IMR-90 (cell line): Measurements from ENCODE around the gene TMCO1. TPM values are rescaled to one million over a fixed set of nuclear protein-coding genes. Genes with fewer than 3 reads are reported as not detected.

ENCODE experiments used
- ATAC-seq: fragments of 200-7000 bp; cut with Tn5 transposase; 2 replicates; pipeline ENCODE4 v1.9.1; 2020; ENCODE audit warnings: low read depth, mild to moderate bottlenecking, moderate library complexity
- BruUV-seq: library from RNA; stranded (reverse); fragments of 400-500 nt; replicated peaks from 2 replicates; lab custom pipeline; 2021; lab: Mats Ljungman, UMichigan
- CTCF ChIA-PET: fragments of 300-600 bp; formaldehyde crosslinking; extraction: SDS; loops from one replicate; lab custom pipeline; 2021; ENCODE audit warnings: antibody characterized with exemption; lab: Yijun Ruan, JAX
- POLR2A ChIA-PET: fragments of 300-600 bp; sonication (Branson Sonifier 250); formaldehyde crosslinking; loops from one replicate; lab custom pipeline; 2022; ENCODE audit warnings: antibody characterized with exemption; ENCODE audit not compliant: unreplicated experiment; lab: Charles Lee
- DNase-seq: peaks from one replicate; pipeline ENCODE4 v3.0.0; 2013
- H2AFZ ChIP-seq: replicated peaks from 2 replicates; pipeline ENCODE3; 2013; ENCODE audit warnings: low read length, mild to moderate bottlenecking; ENCODE audit not compliant: poor library complexity
- H2AK5ac ChIP-seq: 2 replicates; pipeline ENCODE4 v1.6.1; 2013; ENCODE audit warnings: low read depth, low read length, inconsistent platforms
- H2AK9ac ChIP-seq: replicated peaks from 2 replicates; pipeline ENCODE3; 2013; ENCODE audit warnings: mild to moderate bottlenecking, low read depth, low read length, moderate library complexity; ENCODE audit not compliant: poor library complexity
- H2BK120ac ChIP-seq: 2 replicates; pipeline ENCODE4 v1.6.1; 2013; ENCODE audit warnings: low read depth, low read length, inconsistent platforms
- H2BK15ac ChIP-seq: 3 replicates; pipeline ENCODE4 v1.6.1; 2013; ENCODE audit warnings: low read depth, low read length, inconsistent platforms
- H2BK20ac ChIP-seq: 2 replicates; pipeline ENCODE4 v1.6.1; 2013; ENCODE audit warnings: low read depth, mild to moderate bottlenecking, inconsistent platforms, low read length, moderate library complexity
- H2BK5ac ChIP-seq: 2 replicates; pipeline ENCODE4 v1.6.1; 2013; ENCODE audit warnings: mild to moderate bottlenecking, low read depth, low read length, inconsistent platforms; ENCODE audit not compliant: poor library complexity, severe bottlenecking
- H3K14ac ChIP-seq: replicated peaks from 2 replicates; pipeline ENCODE4 v1.6.1; 2013; ENCODE audit warnings: low read depth, low read length, inconsistent platforms
- H3K18ac ChIP-seq: 2 replicates; pipeline ENCODE4 v1.6.1; 2013; ENCODE audit warnings: low read depth, low read length, control low read depth
- H3K23ac ChIP-seq: 2 replicates; pipeline ENCODE4 v1.6.1; 2013; ENCODE audit warnings: low read depth, low read length, inconsistent platforms
- H3K27ac ChIP-seq: 2 replicates; pipeline ENCODE4 v1.5.1; 2013; ENCODE audit warnings: mild to moderate bottlenecking, control low read depth, low read length; ENCODE audit not compliant: insufficient read depth
- H3K27me3 ChIP-seq: 2 replicates; pipeline ENCODE4 v1.6.1; 2013; ENCODE audit warnings: low read length; ENCODE audit not compliant: control insufficient read depth, insufficient read depth
- H3K36me3 ChIP-seq: 2 replicates; pipeline ENCODE4 v1.6.1; 2013; ENCODE audit warnings: low read length, mixed read lengths; ENCODE audit not compliant: control insufficient read depth, insufficient read depth
- H3K4ac ChIP-seq: 2 replicates; pipeline ENCODE4 v1.6.1; 2013; ENCODE audit warnings: low read depth, low read length, inconsistent platforms
- H3K4me1 ChIP-seq: 2 replicates; pipeline ENCODE4 v1.6.1; 2013; ENCODE audit warnings: low read length, mixed read lengths; ENCODE audit not compliant: control insufficient read depth, insufficient read depth
- H3K4me2 ChIP-seq: 2 replicates; pipeline ENCODE4 v1.6.1; 2013; ENCODE audit warnings: low read depth, mild to moderate bottlenecking, control low read depth, low read length, moderate library complexity
- H3K4me3 ChIP-seq: 2 replicates; pipeline ENCODE4 v1.5.1; 2013; ENCODE audit warnings: low read depth, mild to moderate bottlenecking, control low read depth, low read length, moderate library complexity; ENCODE audit not compliant: insufficient read depth
- H3K56ac ChIP-seq: 2 replicates; pipeline ENCODE4 v1.6.1; 2013; ENCODE audit warnings: low read length, inconsistent platforms; ENCODE audit not compliant: insufficient read depth; ENCODE audit errors: extremely low read depth
- H3K79me1 ChIP-seq, 2 experiments: 2 replicates each; pipeline ENCODE4 v1.6.1; 2013; ENCODE audit warnings: low read length in 2 of 2, inconsistent platforms in 1 of 2, low read depth in 1 of 2
- H3K9ac ChIP-seq: 2 replicates; pipeline ENCODE4 v1.6.1; 2013; ENCODE audit warnings: low read depth, low read length, control low read depth
- H3K9me1 ChIP-seq: 2 replicates; pipeline ENCODE4 v1.6.1; 2013; ENCODE audit warnings: low read length, inconsistent platforms; ENCODE audit not compliant: insufficient read depth
- H3K9me3 ChIP-seq: 2 replicates; pipeline ENCODE4 v1.6.1; 2013; ENCODE audit warnings: low read length; ENCODE audit not compliant: control insufficient read depth, insufficient read depth
- H4K20me1 ChIP-seq: 2 replicates; pipeline ENCODE4 v1.6.1; 2013; ENCODE audit warnings: low read length, inconsistent platforms; ENCODE audit not compliant: insufficient read depth
- H4K5ac ChIP-seq: 2 replicates; pipeline ENCODE4 v1.6.1; 2013; ENCODE audit warnings: mild to moderate bottlenecking, low read depth, low read length, control low read depth
- H4K8ac ChIP-seq, 2 experiments: 2 replicates each; pipeline ENCODE4 v1.6.1; 2013; ENCODE audit warnings: low read depth in 2 of 2, low read length in 2 of 2, control low read depth in 1 of 2, inconsistent platforms in 1 of 2
- H4K91ac ChIP-seq: 2 replicates; pipeline ENCODE4 v1.6.1; 2013; ENCODE audit warnings: low read depth, low read length, inconsistent platforms; ENCODE audit not compliant: insufficient read depth
- CEBPB ChIP-seq: IDR thresholded peaks from 2 replicates; pipeline ENCODE4 v1.6.1; 2012; ENCODE audit warnings: low read depth, low read length, improper control_type of control experiment
- USF2 ChIP-seq: fragments of 150-350 bp; IDR thresholded peaks from 2 replicates; pipeline ENCODE4 v1.6.1; 2017; ENCODE audit warnings: mild to moderate bottlenecking, antibody characterized with exemption, low read length, low read depth
- WGBS, 2 experiments: methylation state at CpG; one replicate each; pipeline versions ENCODE4 v1.1.5 to v1.1.7; 2013; ENCODE audit warnings: missing lambda C conversion rate in 2 of 2; ENCODE audit not compliant: insufficient read length in 1 of 2; ENCODE audit errors: extremely low coverage in 2 of 2; 5-methylcytosine and 5-hydroxymethylcytosine counted together
- dilution Hi-C: fragments of 300-500 bp; cut with HindIII; formaldehyde crosslinking; loops from one replicate; pipeline ENCODE4 v1.14.3; 2018; ENCODE audit warnings: low sequenced_read_pairs; ENCODE audit not compliant: unreplicated experiment
- in situ Hi-C: fragments of 300-500 bp; cut with MboI; formaldehyde crosslinking; loops from 3 replicates; pipeline ENCODE4 v1.14.3; 2019; ENCODE audit warnings: low sequenced_read_pairs, inconsistent platforms, mixed read lengths
- intact Hi-C: fragments of 100-400 bp; cut with micrococcal nuclease; formaldehyde crosslinking; loops from 2 replicates; pipeline ENCODE4 v1.10.0; 2022
- polyA plus RNA-seq, 3 experiments: library from polyadenylated mRNA; depleted of rRNA; stranded (reverse); fragments of >200 nt; gene quantifications; 2 replicates each; pipeline ENCODE4 v1.2.3, GENCODE V29; 2012; ENCODE audit warnings: low replicate concordance in 1 of 3
- total RNA-seq: library from RNA; depleted of rRNA; stranded (reverse); fragments of >200 nt; gene quantifications from 2 replicates; pipeline ENCODE4 v1.2.3, GENCODE V29; 2012

Gene TMCO1
- total and polyA plus RNA-seq, 2 of the 4 experiments (the other 2 are of a cell fraction): 86.4 to 113 TPM

- Histone ChIP-seq H4K5ac (no peak overlapping the region), H4K8ac (no peak overlapping the region), H3K4me1 (no peaks in the 10 kb centered on the region; the same call in 1 of the 2 replicates), H2BK20ac (no peak overlapping the region), H2BK15ac (no peak overlapping the region), H3K4ac (no peak overlapping the region), H3K9ac (no peak overlapping the region), H4K91ac (no peak overlapping the region), H3K4me3 (no peak overlapping the region), H2BK5ac (no peak overlapping the region), H2AFZ (no peak overlapping the region), H3K18ac (no peak overlapping the region), H3K4me2 (no peak overlapping the region), H3K27me3 (no peaks in the 10 kb centered on the region), H3K56ac (no peak overlapping the region), H3K9me3 (no peaks in the 10 kb centered on the region), H3K79me1 (no peaks in the 10 kb centered on the region), H3K36me3 (no peaks in the 10 kb centered on the region), H3K14ac (no peak overlapping the region), H3K23ac (no peak overlapping the region), H2AK5ac (no peak overlapping the region), H3K9me1 (no peaks in the 10 kb centered on the region), H2BK120ac (no peak overlapping the region), H2AK9ac (no peak overlapping the region), H4K20me1 (no peaks in the 10 kb centered on the region), H3K27ac (no peak overlapping the region)
- ChIA-PET CTCF (no interaction called here), POLR2A (interaction anchor here (0.5 kb wide), 1 partner anchor 19 kb away, joined by 3 read pairs; no protein-coding TSS in a partner anchor)
- no CpG with 5 or more reads among the region's 3 CpGs for WGBS, 2 experiments
- dilution Hi-C loops: no loop called here
- no peak for TF ChIP-seq CEBPB
- TF ChIP-seq USF2: no peak
- DNase-seq: no peak
- in situ Hi-C loops: no loop called here
- BruUV-seq: no TSS peak
- intact Hi-C loops: no loop called here
- no peak for ATAC-seq
Observed at GRCh38 chr1:165816157-165816556, 47.5 kb upstream of the TMCO1 start.
